Pulmonary artery endothelial cell (primary cell): ENCODE data around the gene ANKRD62. TPM values are rescaled to one million over a fixed set of nuclear protein-coding genes. Genes with fewer than 3 reads are reported as not detected.
"Not testable (repeated sequence)": the region's sequence is repeated elsewhere in the genome, so short reads cannot be mapped to it uniquely, and the experiment has no call there.

ENCODE experiments used
- DNase-seq: peaks from one replicate; pipeline ENCODE4 v3.0.0-alpha.2; 2011; ENCODE audit warnings: low read depth, low spot score
- total RNA-seq: library from RNA; depleted of rRNA; stranded (reverse); fragments of >200 nt; gene quantifications from 2 replicates; pipeline ENCODE4 v1.2.3, GENCODE V29; 2014

The ANKRD62 gene
- total RNA-seq, 1 donor from 2014 or later: not detected

- no peak for DNase-seq
These were observed 1.0 kb upstream of the ANKRD62 start for GRCh38 chr18:12092398-12093229.

- no peak for DNase-seq
These were observed 4.7 kb downstream of the ANKRD62 start for GRCh38 chr18:12098374-12098773.

- DNase-seq: no peak
These were observed 5.5 kb downstream of the ANKRD62 start for GRCh38 chr18:12099160-12099559.

- DNase-seq: no peak
These were observed 7.6 kb downstream of the ANKRD62 start for GRCh38 chr18:12101266-12101665.

GRCh38 chr18:12102136-12102842, 8.6 kb downstream of the ANKRD62 start:
- no peak for DNase-seq

- DNase-seq: no peak
These were observed 12.8 kb downstream of the ANKRD62 start for GRCh38 chr18:12106471-12106870.

- DNase-seq: no peak
These were observed 16.2 kb downstream of the ANKRD62 start for GRCh38 chr18:12109836-12110235.

GRCh38 chr18:12113999-12114646, 20.5 kb downstream of the ANKRD62 start:
- DNase-seq: no peak

GRCh38 chr18:12119358-12119757, 25.7 kb downstream of the ANKRD62 start:
- no peak for DNase-seq

GRCh38 chr18:12121175-12122042, 27.8 kb downstream of the ANKRD62 start:
- no peak for DNase-seq

GRCh38 chr18:12122043-12122389, 28.4 kb downstream of the ANKRD62 start:
- DNase-seq: not testable (repeated sequence)

GRCh38 chr18:12127647-12128046, 34.0 kb downstream of the ANKRD62 start:
- DNase-seq: not testable (repeated sequence)

- DNase-seq: not testable (repeated sequence)
These were observed 45.2 kb downstream of the ANKRD62 start for GRCh38 chr18:12138831-12139230.

- DNase-seq: not testable (repeated sequence)
These were observed 47.2 kb downstream of the ANKRD62 start for GRCh38 chr18:12140866-12141265.

GRCh38 chr18:12141778-12142177, 48.1 kb downstream of the ANKRD62 start:
- DNase-seq: not testable (repeated sequence)

- DNase-seq: not testable (repeated sequence)
These were observed 55.8 kb downstream of the ANKRD62 start for GRCh38 chr18:12149431-12149830.

GRCh38 chr18:12154361-12154760, 60.7 kb downstream of the ANKRD62 start:
- DNase-seq: no peak

- DNase-seq: no peak
These were observed 62.4 kb downstream of the ANKRD62 start for GRCh38 chr18:12155996-12156395.

GRCh38 chr18:12159446-12159845, 65.8 kb downstream of the ANKRD62 start:
- DNase-seq: no peak

GRCh38 chr18:12162786-12163185, 69.1 kb downstream of the ANKRD62 start:
- no peak for DNase-seq
